ENCODE measurements around the gene ABCC4.

DNA sequence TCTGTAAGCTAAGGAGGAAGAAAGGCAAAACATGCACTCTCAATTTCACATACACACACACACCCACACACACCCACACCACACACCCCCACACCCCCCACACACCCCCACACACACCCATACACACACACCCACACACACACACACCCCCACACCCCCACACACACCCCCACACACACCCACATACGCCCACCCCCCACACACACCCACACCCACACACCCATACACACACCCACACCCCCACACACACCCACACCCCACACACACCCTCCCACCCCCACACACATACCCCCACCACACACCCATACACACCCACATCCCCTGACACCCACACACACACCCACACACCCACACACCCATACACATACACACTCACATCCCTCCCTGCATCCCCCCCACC lies 276.1 kb downstream of the ABCC4 start:
- TF ChIP-seq, protein P1, sequence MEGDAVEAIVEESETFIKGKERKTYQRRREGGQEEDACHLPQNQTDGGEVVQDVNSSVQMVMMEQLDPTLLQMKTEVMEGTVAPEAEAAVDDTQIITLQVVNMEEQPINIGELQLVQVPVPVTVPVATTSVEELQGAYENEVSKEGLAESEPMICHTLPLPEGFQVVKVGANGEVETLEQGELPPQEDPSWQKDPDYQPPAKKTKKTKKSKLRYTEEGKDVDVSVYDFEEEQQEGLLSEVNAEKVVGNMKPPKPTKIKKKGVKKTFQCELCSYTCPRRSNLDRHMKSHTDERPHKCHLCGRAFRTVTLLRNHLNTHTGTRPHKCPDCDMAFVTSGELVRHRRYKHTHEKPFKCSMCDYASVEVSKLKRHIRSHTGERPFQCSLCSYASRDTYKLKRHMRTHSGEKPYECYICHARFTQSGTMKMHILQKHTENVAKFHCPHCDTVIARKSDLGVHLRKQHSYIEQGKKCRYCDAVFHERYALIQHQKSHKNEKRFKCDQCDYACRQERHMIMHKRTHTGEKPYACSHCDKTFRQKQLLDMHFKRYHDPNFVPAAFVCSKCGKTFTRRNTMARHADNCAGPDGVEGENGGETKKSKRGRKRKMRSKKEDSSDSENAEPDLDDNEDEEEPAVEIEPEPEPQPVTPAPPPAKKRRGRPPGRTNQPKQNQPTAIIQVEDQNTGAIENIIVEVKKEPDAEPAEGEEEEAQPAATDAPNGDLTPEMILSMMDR (IDR thresholded peaks at IDR 0.05): no peak
- TF ChIP-seq POLR2A (IDR thresholded peaks at IDR 0.05): no peak
